Gastrocnemius medialis (tissue), 4 donors: Measurements from ENCODE around the gene PROC. TPM values are rescaled to one million over a fixed set of nuclear protein-coding genes. Genes with fewer than 3 reads are reported as not detected.
A peak's percentile ranks its signal among the peaks of the same experiment; 100 is the strongest.

Experiments
- ATAC-seq, 2 donors: fragments of 150-250 bp; one replicate each; pipeline ENCODE4 v1.9.1; 2016
- DNase-seq, 2 donors: peaks; one replicate each; pipeline ENCODE4 v3.0.0-alpha.2; 2019
- H3K27ac ChIP-seq, 4 donors: fragments of 200-600 bp; sonication (generic); 1 replicate in 1 of 4; 2 replicates in 3 of 4; pipeline ENCODE4 v1.5.1; 2016 to 2018; ENCODE audit warnings: mild to moderate bottlenecking in 2 of 4, moderate library complexity in 1 of 4
- H3K27me3 ChIP-seq, 3 donors: fragments of 200-600 bp; sonication (generic) in 2 of 3; 1 replicate in 1 of 3; 2 replicates in 2 of 3; pipeline versions ENCODE4 v1.5.1 to v1.6.0; 2016 to 2019; ENCODE audit warnings: mild to moderate bottlenecking in 1 of 3, moderate library complexity in 1 of 3
- H3K36me3 ChIP-seq, 2 donors: fragments of 200-600 bp; sonication (generic) in 1 of 2; one replicate each; pipeline ENCODE4 v1.5.1; 2017 to 2018
- H3K4me1 ChIP-seq, 2 donors: fragments of 200-600 bp; sonication (generic) in 1 of 2; one replicate each; pipeline ENCODE4 v1.5.1; 2016 to 2017; ENCODE audit warnings: mild to moderate bottlenecking in 2 of 2
- H3K4me3 ChIP-seq, 4 donors: fragments of 200-600 bp; sonication (generic) in 3 of 4; 1 replicate in 1 of 4; 2 replicates in 3 of 4; pipeline ENCODE4 v1.5.1; 2016 to 2019; ENCODE audit warnings: mild to moderate bottlenecking in 2 of 4
- H3K9me3 ChIP-seq, 3 donors: fragments of 200-600 bp; sonication (generic) in 2 of 3; 1 replicate in 1 of 3; 2 replicates in 2 of 3; pipeline ENCODE4 v1.5.1; 2016 to 2019
- CTCF ChIP-seq, 5 experiments: fragments of 450-650 bp in 3 of 5; fragments of 200-600 bp in 2 of 5; sonication (generic) in 2 of 5; IDR thresholded peaks in 4 of 5; conservative IDR thresholded peaks in 1 of 5; 1 replicate in 4 of 5; 2 replicates in 1 of 5; pipeline ENCODE4 v1.5.1; 2016 to 2019; ENCODE audit warnings: antibody characterized with exemption in 5 of 5, mild to moderate bottlenecking in 3 of 5, moderate library complexity in 3 of 5
- POLR2A ChIP-seq, 2 donors: fragments of 450-650 bp; IDR thresholded peaks; one replicate each; pipeline ENCODE4 v1.6.1; 2017; ENCODE audit warnings: antibody characterized with exemption in 2 of 2, mild to moderate bottlenecking in 2 of 2, moderate library complexity in 2 of 2
- in situ Hi-C, 4 donors: fragments of 200-750 bp; cut with MboI; loops; one replicate each; pipeline versions ENCODE4 v1.15.0 to v1.8.0; 2017; ENCODE audit warnings: low sequenced_read_pairs in 4 of 4
- intact Hi-C: fragments of 100-400 bp; cut with DNase I; formaldehyde crosslinking; loops from one replicate; pipeline ENCODE4 v1.15.1; 2023; ENCODE audit warnings: low total_unique reads
- total RNA-seq, 4 donors: library from RNA; depleted of rRNA; stranded (reverse); fragments of >200 nt; gene quantifications; one replicate each; pipeline versions ENCODE4 v1.1.0 to v1.2.3, GENCODE V29; 2016

PROC gene
- total RNA-seq, 4 donors from 2014 or later = 0.29 to 0.58 TPM; not detected in 2

GRCh38 chr2:127422559-127423477 lies 4.6 kb downstream of the PROC start:
- H3K36me3 ChIP-seq = no peaks in the 10 kb centered on the region
- peak in 1 of 2 donors; percentile 13 for ATAC-seq
- in situ Hi-C loops (loop anchor here in 1 of 4 donors (25.0 kb wide), 1 partner anchor 336 kb away; no protein-coding TSS in a partner anchor), intact Hi-C loops (no loop called here)
- H3K9me3 ChIP-seq = no peaks in the 10 kb centered on the region
- peaks cover 7% of the 10 kb centered on the region in 2 donors for H3K4me1 ChIP-seq
- H3K4me3 ChIP-seq = peak overlapping the region in 3 of 4 donors; percentile 19 to 50 (median 29)
- H3K27me3 ChIP-seq = peaks cover 24 to 32% (median 29%) of the 10 kb centered on the region in 3 donors
- TF ChIP-seq POLR2A (IDR thresholded peaks at IDR 0.05) (no peak), CTCF (IDR thresholded peaks at IDR 0.05 in 4 of 5, conservative IDR thresholded peaks at IDR 0.05 in 1 of 5) (no peak)
- no peak overlapping the region for H3K27ac ChIP-seq
- no peak for DNase-seq

- no peak for TF ChIP-seq CTCF (IDR thresholded peaks at IDR 0.05 in 4 of 5, conservative IDR thresholded peaks at IDR 0.05 in 1 of 5)
- no peak for TF ChIP-seq POLR2A (IDR thresholded peaks at IDR 0.05)
- DNase-seq (no peak), ATAC-seq (no peak)
- in situ Hi-C loops (loop anchor here in 1 of 4 donors (25.0 kb wide), 1 partner anchor 336 kb away; no protein-coding TSS in a partner anchor), intact Hi-C loops (no loop called here)
- no peak overlapping the region for H3K27ac ChIP-seq
- no peaks in the 10 kb centered on the region for H3K9me3 ChIP-seq
- H3K27me3 ChIP-seq = peaks cover 24 to 32% (median 29%) of the 10 kb centered on the region in 3 donors
- peak overlapping the region in 3 of 4 donors; percentile 19 to 50 (median 29) for H3K4me3 ChIP-seq
- peaks cover 7% of the 10 kb centered on the region in 2 donors for H3K4me1 ChIP-seq
- no peaks in the 10 kb centered on the region for H3K36me3 ChIP-seq
These were observed 5.2 kb downstream of the PROC start for GRCh38 chr2:127423478-127423843.

DNA sequence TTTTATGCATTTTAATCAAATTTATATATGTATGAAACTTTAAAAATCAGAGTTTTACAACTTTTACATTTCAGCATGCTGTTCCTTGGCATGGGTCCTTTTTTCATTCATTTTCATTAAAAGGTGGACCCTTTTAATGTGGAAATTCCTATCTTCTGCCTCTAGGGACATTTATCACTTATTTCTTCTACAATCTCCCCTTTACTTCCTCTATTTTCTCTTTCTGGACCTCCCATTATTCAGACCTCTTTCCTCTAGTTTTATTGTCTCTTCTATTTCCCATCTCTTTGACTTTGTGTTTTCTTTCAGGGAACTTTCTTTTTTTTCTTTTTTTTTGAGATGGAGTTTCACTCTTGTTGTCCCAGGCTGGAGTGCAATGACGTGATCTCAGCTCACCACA lies 5.7 kb downstream of the PROC start:
- Histone ChIP-seq H3K36me3 (no peaks in the 10 kb centered on the region), H3K4me3 (peak overlapping the region in 2 of 4 donors; percentile 29 to 50), H3K4me1 (peaks cover 7% of the 10 kb centered on the region in 2 donors), H3K27ac (no peak overlapping the region), H3K9me3 (no peaks in the 10 kb centered on the region), H3K27me3 (peaks cover 24 to 32% (median 29%) of the 10 kb centered on the region in 3 donors)
- in situ Hi-C loops (loop anchor here in 1 of 4 donors (25.0 kb wide), 1 partner anchor 337 kb away; no protein-coding TSS in a partner anchor), intact Hi-C loops (no loop called here)
- ATAC-seq = no peak
- TF ChIP-seq CTCF (IDR thresholded peaks at IDR 0.05 in 4 of 5, conservative IDR thresholded peaks at IDR 0.05 in 1 of 5) = no peak
- TF ChIP-seq POLR2A (IDR thresholded peaks at IDR 0.05) = no peak
- DNase-seq = no peak

DNA sequence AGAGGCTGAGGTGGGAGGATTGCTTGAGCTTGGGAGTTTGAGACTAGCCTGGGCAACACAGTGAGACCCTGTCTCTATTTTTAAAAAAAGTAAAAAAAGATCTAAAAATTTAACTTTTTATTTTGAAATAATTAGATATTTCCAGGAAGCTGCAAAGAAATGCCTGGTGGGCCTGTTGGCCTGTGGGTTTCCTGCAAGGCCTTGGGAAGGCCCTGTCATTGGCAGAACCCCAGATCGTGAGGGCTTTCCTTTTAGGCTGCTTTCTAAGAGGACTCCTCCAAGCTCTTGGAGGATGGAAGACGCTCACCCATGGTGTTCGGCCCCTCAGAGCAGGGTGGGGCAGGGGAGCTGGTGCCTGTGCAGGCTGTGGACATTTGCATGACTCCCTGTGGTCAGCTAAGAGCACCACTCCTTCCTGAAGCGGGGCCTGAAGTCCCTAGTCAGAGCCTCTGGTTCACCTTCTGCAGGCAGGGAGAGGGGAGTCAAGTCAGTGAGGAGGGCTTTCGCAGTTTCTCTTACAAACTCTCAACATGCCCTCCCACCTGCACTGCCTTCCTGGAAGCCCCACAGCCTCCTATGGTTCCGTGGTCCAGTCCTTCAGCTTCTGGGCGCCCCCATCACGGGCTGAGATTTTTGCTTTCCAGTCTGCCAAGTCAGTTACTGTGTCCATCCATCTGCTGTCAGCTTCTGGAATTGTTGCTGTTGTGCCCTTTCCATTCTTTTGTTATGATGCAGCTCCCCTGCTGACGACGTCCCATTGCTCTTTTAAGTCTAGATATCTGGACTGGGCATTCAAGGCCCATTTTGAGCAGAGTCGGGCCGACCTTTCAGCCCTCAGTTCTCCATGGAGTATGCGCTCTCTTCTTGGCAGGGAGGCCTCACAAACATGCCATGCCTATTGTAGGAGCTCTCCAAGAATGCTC lies 6.6 kb downstream of the PROC start:
- Histone ChIP-seq H3K27ac (no peak overlapping the region), H3K36me3 (no peaks in the 10 kb centered on the region), H3K9me3 (no peaks in the 10 kb centered on the region), H3K27me3 (peaks cover 24 to 32% (median 29%) of the 10 kb centered on the region in 3 donors), H3K4me1 (peaks cover 7% of the 10 kb centered on the region in 2 donors), H3K4me3 (no peak overlapping the region)
- intact Hi-C loops (no loop called here), in situ Hi-C loops (loop anchor here in 1 of 4 donors (25.0 kb wide), 1 partner anchor 338 kb away; no protein-coding TSS in a partner anchor)
- ATAC-seq (no peak), DNase-seq (no peak)
- TF ChIP-seq POLR2A (IDR thresholded peaks at IDR 0.05) (no peak), CTCF (IDR thresholded peaks at IDR 0.05 in 4 of 5, conservative IDR thresholded peaks at IDR 0.05 in 1 of 5) (no peak)
